GM18861 (cell line): ENCODE measurements around the gene OR4D9.

Experiments used
- ATAC-seq: cut with Tn5 transposase; IDR thresholded peaks from one replicate; pipeline ENCODE4 v1.9.1; 2021; ENCODE audit not compliant: unreplicated experiment

Gene OR4D9

GRCh38 chr11:59550368-59550841 is 39.1 kb downstream of the OR4D9 start:
- peak; percentile 86 for ATAC-seq

- peak; percentile 30 for ATAC-seq
Measured at GRCh38 chr11:59550842-59551658, 39.7 kb downstream of the OR4D9 start.

- no peak for ATAC-seq
Measured at GRCh38 chr11:59551659-59552521, 40.6 kb downstream of the OR4D9 start.

GRCh38 chr11:59552844-59553243 is 41.5 kb downstream of the OR4D9 start:
- no peak for ATAC-seq

- no peak for ATAC-seq
Measured at GRCh38 chr11:59553323-59553722, 42.0 kb downstream of the OR4D9 start.

GRCh38 chr11:59555601-59556114 is 44.3 kb downstream of the OR4D9 start:
- no peak for ATAC-seq

GRCh38 chr11:59556115-59556916 is 45.0 kb downstream of the OR4D9 start:
- ATAC-seq: no peak

GRCh38 chr11:59556917-59557348 is 45.6 kb downstream of the OR4D9 start:
- ATAC-seq: no peak

- ATAC-seq: no peak
Measured at GRCh38 chr11:59558270-59558643, 46.9 kb downstream of the OR4D9 start.

GRCh38 chr11:59559886-59560285 is 48.5 kb downstream of the OR4D9 start:
- no peak for ATAC-seq

- peak; percentile 28 for ATAC-seq
Measured at GRCh38 chr11:59560290-59560701, 49.0 kb downstream of the OR4D9 start.

GRCh38 chr11:59560702-59561473 is 49.5 kb downstream of the OR4D9 start:
- peak; percentile 24 for ATAC-seq

GRCh38 chr11:59562292-59562691 is 51.0 kb downstream of the OR4D9 start:
- no peak for ATAC-seq
